NCI-H2029 treated with DMSO at 0.1 percent for 48 hours (cell line): ENCODE measurements around the gene PIK3C3.

Experiments used
- DNase-seq: peaks from one replicate; lab custom pipeline; 2025; lab: John Stamatoyannopoulos, UW

The PIK3C3 gene

DNA sequence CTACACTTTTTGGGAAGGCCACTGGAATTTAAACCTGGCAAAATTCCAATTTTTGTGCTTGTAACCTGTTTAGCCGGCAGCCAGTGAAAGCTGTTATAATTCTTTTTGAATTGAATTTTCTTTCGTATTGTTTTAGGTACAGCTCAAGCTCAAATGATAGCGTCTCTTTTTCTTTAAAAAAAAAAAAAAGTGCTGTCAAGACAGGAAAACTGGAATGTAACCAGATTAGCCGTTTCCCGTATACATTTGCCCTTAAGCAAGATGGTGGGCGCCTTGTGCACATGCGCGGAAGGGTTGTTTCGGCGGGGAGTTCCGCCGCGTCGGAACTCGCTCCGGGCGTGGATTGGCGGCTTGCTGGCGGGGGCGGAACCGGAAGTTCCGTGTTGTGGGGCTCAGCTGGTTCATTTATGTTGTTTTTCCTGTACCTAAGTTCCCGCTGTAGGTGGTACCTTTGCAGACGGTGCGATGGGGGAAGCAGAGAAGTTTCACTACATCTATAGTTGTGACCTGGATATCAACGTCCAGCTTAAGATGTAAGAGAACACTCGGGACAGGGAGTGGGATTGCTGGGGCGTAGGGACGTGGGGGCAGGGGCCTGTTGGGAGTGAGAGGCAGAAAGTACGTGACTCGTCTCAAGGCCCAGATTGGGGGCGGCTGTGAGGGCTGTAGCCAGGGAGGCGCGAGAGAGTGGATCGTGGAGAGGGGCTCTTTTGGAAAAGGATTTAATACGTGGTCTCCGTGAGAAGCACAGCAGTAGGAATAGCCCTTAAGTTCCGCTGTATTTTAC is at the start of gene PIK3C3:
Gene PIK3C3, plus strand, starts transcription at position 408 of the 787 bp plus-strand sequence. Its CDS starts 58 bp downstream, at position 466.
- peak; percentile 73 for DNase-seq

DNA sequence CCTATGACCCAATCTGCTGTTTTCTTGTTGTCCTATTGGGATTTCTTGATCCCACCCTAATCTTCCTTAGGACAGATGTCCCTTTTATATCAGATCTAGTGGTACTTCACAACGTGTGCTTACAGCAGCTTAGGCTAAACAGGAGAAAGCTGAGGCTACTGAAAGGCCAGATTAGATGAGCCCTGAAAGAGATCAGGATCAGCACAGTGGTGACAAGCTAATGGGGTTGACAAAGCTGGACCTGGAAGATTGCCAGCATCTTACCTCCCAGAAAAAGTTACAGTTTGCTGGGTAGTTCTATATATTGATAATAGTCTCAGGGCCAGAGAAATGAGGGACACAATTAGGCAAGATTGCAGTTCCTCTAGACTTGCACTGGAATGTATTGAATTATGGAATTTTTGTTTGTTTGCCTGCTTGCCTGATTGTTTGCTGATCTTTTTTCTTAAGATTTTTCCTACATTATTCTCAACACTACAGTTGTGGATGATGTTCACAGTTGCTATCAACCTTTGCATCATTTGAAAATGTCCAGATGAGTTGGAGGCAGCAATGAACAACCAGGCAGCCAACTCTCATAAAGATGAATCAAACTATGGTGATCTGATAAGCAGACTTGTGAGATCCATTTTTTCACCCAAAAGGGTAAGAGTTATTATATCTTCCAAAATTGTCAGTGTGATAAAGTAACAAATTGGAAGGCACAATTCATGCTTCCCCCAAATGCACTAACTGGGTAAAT is 49.1 kb upstream of the PIK3C3 start:
- no peak for DNase-seq

DNA sequence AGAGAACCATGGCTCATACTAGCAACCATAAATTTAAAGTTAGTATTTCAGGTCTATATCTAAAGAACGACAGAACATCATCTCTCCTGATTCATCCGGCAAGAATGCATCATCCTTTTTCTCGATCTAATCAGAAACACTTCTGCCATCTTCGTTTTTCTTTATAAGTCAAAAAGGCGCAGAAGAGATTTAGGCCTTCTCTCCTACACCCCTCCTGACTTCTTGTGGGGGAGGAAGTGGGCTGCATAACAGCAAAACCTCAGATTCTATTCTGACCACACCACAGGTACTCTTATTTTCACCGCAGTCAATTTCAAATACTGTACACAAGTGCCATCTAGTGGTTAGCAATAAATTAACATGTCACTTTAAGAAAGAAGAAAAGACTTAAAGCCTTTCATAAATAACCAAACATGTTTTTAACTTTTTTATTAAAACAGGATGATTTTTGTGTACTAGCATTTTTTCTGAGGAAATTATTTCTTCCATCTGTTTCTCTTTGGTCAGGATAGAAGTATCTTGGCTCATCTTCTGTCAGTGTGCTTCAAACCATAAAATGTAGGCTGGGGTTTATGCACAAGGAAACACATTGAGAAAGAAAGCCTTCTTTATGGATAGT is 48.4 kb upstream of the PIK3C3 start:
- peak; percentile 57 for DNase-seq

DNA sequence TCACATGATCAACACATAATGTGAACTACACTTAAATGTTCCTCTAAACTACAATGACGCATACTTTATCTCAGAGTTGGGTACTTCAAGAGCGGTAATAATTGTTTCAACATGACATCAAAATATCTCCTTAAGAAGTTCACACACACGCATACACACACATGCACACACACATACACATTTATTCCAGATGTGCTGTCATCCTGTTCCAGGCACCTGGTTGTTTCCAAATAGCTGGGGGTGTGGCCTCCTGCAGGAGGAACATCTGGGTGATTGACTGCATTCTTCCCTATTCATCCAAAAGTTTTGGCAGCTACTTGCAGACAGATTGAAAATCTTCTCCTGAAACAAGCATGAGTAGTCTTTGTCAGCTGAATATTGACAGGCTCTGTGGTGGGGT is 37.9 kb upstream of the PIK3C3 start:
- DNase-seq = no peak

DNA sequence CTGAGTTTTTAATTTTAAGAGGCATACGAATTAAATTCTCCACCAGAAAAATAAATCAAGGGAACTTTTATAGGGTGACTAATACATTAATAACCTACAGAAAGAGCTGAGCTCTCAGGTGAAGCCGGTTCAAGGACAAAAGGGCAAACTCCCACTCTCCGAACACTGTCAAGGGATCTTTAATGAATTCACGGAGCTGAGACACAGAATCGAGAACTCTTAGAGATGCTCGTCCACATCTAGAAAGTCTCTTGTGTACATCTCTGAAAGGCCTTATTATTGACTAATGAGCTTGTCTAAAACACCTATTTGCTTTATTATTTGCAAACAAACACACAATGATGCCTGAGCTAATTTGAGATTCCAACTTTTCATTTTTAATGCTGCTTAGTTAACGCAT is 33.3 kb upstream of the PIK3C3 start:
- DNase-seq = no peak

DNA sequence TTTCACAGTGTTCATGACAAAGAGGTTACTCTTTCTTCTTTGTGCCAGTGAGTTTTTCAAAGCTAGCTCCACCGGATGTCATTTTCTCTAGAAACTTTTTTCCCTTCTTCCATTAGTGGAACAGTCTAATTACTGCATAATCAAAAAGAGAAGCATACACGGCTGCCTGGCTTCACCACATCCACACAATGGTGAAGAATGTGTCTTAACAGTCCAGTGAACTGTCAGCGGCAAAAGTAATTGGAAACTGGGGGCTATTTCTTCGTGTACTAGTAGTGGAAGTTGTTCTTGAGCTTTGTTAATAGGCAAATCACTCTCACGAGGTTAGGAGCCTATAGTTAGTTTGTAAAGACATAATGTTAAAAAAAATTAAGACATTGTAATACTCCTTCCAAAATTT is 32.9 kb upstream of the PIK3C3 start:
- no peak for DNase-seq

DNA sequence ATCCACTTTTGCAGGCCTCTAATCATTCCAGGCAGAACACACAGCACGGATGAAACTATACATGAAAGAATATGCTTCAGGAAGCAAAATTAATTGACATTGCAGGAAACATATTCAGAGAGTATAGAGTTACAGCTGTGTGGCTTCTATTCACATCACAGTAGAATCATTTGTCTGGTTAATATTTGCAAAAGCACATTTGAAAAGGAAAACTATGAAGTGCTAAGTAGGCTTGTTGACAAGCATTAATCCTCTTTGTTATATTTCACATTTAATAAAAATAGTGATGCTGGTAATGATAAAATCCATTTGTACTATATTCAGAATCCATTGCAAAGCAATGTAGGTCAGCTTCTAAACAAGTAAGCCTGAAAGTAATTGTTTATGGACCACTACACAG is 32.2 kb upstream of the PIK3C3 start:
- DNase-seq = no peak

DNA sequence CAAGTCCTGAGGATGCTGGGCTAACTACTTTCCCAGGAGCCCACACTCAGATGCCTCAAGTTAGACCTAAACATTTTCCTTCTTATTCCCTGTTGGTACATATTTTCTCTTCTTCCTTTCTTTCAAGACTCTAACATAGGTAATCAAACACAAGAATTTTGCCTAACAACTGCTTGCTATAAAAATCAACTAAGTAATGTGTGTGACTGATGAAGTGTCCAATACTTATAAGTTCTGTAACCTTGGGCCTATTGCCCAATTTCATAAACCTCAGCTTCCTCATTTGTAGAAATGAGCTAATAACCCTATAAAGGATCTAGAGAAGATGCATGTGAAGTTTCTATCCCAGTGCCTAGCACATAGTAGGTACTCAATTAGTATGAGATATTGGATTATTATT is 31.6 kb upstream of the PIK3C3 start:
- DNase-seq = no peak

DNA sequence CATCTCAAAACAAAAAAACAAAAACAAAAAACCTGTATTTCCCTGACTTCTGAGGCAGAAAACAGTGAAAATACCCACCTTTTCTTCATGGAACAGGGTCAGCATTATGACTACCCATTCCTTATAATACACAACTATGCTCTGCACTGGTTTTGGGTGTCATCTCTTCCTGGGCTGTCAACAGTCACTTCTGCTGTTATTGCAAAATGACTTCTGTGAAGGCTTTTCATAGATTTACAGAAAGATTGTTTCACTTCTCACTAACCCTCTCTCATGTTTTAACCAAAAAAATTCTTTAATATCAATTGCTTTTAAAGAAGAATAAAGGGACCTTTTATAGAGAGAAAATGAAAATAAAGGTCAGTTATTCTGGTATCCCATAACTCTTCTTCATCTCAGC is 26.5 kb upstream of the PIK3C3 start:
- DNase-seq = no peak

DNA sequence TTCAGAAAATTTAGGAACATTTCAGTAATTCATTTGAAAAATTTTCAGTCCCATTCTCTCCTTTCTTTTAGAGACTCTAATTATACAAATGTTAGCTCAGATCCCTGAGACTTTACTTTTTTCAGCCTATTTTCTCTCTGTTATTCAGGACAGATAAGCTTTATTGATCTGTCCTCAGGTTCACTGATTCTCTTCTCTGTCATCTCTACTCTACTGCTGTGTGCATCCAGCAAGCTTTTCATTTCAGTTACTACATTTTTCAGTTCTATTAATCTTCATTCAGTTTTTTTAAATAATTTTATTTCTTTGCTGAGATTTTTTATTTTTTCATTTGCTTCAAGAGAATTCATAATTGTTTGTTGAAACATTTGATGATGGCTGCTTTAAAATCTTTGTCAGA is 22.1 kb upstream of the PIK3C3 start:
- no peak for DNase-seq

DNA sequence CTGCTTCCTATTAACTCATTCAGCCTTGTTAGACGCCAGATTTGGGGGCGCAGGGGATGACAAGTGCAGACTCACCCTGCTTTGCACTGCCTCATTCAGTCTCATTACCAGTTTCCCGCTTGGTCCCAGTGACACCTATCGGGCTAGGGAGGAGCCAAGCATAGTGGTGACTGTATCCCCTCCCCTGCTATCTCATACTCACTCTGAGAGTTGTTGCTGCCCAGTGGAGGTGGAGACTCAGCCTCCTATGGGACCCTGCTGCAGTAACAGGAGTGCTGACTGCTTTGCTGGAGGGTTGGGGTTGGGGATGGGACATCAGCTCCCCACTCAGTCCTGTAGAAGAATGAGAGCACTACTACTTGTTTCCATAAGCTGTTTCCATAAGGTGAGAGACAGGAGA is 21.3 kb upstream of the PIK3C3 start:
- DNase-seq = no peak

DNA sequence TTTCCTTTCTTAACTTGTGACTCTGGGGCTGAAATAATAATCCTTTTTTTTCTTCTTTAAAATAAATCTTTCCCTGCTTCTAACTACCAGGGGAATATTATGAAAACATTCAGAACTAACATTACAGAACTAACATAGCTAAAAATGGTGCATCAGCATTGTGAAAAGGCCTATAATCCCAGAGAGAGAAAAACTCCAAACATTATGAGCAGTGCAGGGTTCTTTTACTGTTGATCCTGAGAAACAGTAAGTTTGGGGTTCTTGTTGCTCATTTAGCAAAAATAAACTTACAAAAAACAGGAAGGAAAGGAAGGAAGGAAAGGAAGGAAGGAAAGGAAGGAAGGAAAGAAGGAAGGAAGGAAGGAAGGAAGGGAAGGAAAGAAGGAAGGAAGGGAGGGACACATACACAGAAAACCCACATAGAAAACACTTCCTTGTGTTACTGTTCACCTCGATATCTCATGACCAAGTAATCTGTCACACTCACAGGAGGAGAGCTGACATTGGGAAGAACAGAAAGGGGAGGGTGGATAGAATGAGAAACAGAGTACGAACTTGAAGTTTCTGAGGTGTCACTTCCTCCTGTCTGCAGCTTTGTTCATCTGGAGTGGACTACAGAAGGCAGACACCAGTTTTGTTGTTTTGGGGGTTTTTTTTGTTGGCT is 18.4 kb upstream of the PIK3C3 start:
- DNase-seq = no peak

DNA sequence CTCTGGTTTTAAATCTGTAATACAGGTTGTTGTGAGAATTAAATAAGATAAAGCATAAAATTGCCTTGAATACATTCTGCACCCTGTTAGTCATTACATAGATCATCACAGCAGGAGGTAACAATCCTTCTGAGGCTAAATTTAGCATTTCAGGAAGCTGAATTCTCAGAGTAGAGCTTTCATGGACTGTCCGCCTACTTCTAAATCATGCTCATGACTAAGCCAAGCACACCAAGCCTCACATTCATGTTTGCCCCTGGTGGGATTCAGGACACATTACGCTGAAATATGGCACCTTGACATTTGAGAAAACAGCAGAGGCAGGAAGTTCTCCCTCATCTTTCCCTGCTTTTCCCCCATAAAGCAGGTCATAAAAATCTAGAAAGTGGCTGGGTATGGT is 16.6 kb upstream of the PIK3C3 start:
- no peak for DNase-seq

DNA sequence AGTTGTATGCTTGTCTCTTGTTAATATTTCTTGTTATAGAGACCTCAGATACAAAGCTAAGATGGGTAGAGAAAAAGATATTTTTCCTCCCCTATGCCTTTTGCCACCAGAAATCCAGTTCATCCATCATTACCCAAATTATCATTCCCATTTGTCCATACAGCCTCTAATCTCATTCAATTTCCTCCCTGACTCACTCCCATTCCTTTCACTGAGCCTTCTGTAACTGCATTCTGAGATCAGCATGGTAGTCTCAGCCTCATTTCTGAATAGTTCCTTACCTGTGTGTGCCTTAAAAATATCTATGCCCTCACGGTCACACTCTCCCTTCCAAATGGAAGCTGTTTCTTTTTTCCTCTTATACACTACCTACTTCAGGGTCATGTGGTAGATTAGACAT is 15.7 kb upstream of the PIK3C3 start:
- no peak for DNase-seq

DNA sequence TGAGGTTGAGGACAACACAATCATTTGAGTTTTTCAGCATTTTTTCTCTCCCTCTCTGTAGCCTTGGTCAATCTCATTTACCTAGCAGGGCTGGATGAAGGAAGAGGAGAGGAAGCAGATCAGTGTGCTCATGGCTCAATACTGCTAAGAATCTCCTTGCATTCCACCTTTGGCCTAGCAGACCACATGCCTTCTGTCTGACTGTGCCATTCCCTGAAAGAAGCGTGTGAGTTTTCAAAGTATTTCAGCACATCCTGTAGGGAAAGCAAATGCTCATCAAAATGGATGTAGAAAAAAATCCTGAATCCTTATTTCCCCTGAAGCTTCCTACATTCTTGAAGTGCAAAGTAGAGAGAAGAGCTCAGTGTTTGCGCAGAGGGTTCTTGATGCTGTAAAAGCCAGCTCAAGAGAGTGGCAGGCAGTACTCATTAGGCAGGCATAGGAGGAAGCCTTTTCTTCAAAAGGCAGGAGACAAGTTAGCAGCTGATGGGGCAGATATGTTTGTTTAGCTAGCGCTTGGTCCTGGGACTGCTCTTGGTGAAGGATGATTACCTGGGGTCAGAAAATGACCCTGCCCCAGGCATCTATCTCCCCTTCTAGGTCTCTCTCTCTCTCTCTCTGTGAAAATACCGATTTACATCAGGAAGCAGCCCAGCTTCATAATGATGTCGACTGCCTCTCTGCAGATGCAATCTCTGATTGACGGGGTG is 14.4 kb upstream of the PIK3C3 start:
- no peak for DNase-seq

DNA sequence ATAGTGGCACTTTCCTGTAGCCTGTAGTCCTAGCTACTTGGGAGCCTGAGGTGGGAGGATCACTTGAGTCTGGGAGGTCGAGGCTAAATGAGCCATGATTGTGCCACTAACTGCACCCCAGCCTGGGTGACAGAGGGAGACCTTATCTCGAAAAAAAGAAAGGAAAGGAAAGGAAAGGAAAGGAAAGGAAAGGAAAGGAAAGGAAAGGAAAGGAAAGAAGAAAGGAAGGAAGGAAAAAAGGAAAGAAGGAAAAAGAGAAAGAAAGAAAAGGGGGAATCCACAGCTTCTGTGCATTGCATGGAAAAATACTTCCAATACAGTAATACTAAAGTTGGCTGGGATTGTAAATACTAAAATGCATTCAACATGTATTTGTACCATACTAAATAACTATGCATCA is 12.8 kb upstream of the PIK3C3 start:
- no peak for DNase-seq

DNA sequence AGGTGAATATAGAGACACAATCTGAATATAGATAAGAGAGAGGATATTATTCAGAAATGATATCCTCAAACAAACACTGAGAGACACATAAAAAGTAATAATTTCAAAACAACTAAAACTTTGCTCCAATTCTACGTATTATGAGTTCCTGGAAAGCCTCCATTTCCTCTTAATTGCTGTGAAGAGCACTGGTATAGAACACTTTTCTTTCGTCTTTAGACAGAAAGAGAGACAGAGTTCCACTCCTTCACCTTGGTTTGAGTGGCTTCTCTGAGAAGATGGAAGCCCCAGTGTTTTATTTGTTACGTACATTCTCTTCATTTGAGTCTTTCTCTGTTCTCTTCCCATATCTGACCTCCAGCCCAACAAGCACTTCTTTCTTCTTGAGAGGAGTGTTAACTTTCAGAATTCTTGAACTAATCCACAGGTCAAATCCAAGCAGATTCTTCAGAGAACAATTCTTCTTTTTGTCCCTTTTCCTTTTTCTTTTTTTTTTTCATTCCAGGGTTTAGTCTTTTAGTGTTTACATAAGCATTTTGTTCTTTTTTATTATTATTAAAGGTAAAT is 6.4 kb upstream of the PIK3C3 start:
- DNase-seq = no peak

DNA sequence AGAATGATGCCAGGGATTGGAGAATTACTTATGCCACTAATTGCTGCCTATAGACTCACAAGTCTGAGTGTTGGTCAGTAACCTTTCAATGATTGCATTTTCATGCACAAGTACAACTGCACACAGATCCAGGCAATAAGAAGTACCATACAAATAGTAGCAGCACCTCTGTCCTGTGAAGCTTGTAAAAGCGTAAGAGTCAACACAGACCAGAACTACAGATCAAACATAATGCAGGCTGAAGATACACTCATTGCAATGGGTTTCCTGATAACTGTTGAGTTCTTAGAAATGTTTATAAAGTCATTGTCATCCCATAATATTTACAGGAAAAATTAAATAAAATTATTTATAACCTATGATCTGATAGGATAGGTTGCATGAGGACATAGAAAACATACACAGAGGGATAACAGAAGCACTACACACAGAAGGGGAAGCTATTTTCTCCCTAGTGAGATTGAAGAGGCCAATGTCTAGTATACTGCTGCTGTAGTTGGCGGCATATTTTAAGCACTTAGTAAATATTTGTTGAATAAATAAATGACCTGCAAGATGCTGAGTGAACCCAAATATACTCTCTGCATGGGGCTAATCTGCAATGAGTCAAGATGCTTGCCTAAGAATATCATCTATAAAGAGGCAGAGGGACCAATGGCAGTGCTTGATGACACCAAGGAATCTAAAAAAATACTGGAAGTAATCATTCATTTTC is 5.7 kb upstream of the PIK3C3 start:
- no peak for DNase-seq

DNA sequence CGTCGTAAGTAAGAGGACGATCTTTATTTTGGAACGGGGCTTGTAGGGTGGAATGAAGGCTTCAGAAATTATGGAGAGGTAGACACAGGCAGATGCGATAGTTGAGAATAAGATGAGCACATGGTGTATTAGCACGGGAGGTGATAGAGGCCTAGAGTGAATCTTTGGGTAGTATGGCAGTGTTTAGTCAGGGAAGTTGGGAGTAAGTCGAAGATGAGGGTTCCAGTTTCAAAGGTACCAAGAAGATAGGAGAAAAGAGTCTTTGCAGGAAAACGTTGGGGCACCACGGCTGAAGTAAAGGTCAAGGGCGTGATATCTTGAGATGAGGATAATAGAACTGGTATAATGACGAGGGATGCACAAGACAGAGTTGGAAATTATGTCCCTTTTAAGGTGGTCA is 654 bp downstream of the PIK3C3 start:
- DNase-seq = no peak

DNA sequence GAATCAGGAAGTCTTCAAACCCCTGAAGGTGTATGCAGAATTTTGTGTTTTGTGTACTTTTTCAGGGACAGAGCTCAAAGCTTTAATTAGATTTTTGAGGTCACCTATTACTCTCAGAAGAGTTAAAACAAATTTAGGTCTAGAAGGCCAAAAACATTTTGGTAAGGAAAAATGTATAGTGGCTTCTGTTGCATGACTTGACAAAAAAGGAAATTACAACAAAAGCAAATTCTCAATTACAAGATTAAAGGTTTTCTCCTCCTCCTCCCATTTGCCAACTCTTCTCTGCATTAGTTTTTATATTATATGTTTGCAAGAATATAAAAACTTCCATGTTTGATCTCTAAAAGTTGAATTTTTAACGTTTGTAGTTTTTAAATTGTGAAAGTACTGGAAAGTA is 4.0 kb downstream of the PIK3C3 start:
- no peak for DNase-seq

DNA sequence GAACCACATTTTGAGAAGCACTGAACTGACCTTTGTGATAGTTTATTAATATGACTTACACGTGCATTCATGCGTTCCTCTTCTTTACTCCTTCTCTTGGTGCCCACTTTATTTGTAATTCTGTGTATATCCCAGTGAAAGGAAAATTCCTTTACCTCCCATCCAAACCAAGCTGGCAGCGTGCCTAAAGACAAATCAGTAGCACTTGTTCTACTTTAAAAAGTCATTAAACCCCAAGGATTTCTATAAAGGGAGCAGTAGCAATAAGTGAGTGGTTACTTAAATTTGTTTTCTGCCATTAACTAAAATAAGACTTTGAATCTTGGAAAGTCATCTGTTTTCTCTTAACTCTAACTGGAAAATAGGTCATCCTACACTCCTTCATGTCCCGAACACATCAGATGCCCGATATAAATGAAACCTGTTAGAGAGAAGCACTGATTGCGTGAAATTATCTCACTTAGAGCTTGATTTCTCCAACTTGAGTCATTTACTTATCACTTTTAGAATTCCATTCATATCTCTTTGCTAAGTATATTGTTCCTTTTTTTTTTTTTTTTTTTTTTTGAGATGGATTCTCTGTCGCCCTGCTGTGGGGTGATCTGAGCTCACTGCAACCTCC is 10.7 kb downstream of the PIK3C3 start:
- no peak for DNase-seq
